IMR-90 (cell line): ENCODE measurements around the gene PRKCE. TPM values are rescaled to one million over a fixed set of nuclear protein-coding genes. Genes with fewer than 3 reads are reported as not detected.
A peak's percentile ranks its signal among the peaks of the same experiment; 100 is the strongest.

Experiments
- ATAC-seq: fragments of 200-7000 bp; cut with Tn5 transposase; 2 replicates; pipeline ENCODE4 v1.9.1; 2020; ENCODE audit warnings: low read depth, mild to moderate bottlenecking, moderate library complexity
- BruUV-seq: library from RNA; stranded (reverse); fragments of 400-500 nt; replicated peaks from 2 replicates; lab custom pipeline; 2021; lab: Mats Ljungman, UMichigan
- CTCF ChIA-PET: fragments of 300-600 bp; formaldehyde crosslinking; extraction: SDS; loops from one replicate; lab custom pipeline; 2021; ENCODE audit warnings: antibody characterized with exemption; lab: Yijun Ruan, JAX
- POLR2A ChIA-PET: fragments of 300-600 bp; sonication (Branson Sonifier 250); formaldehyde crosslinking; loops from one replicate; lab custom pipeline; 2022; ENCODE audit warnings: antibody characterized with exemption; ENCODE audit not compliant: unreplicated experiment; lab: Charles Lee
- DNase-seq: peaks from one replicate; pipeline ENCODE4 v3.0.0; 2013
- H2AFZ ChIP-seq: replicated peaks from 2 replicates; pipeline ENCODE3; 2013; ENCODE audit warnings: low read length, mild to moderate bottlenecking; ENCODE audit not compliant: poor library complexity
- H2AK5ac ChIP-seq: 2 replicates; pipeline ENCODE4 v1.6.1; 2013; ENCODE audit warnings: low read depth, low read length, inconsistent platforms
- H2AK9ac ChIP-seq: replicated peaks from 2 replicates; pipeline ENCODE3; 2013; ENCODE audit warnings: mild to moderate bottlenecking, low read depth, low read length, moderate library complexity; ENCODE audit not compliant: poor library complexity
- H2BK120ac ChIP-seq: 2 replicates; pipeline ENCODE4 v1.6.1; 2013; ENCODE audit warnings: low read depth, low read length, inconsistent platforms
- H2BK15ac ChIP-seq: 3 replicates; pipeline ENCODE4 v1.6.1; 2013; ENCODE audit warnings: low read depth, low read length, inconsistent platforms
- H2BK20ac ChIP-seq: 2 replicates; pipeline ENCODE4 v1.6.1; 2013; ENCODE audit warnings: low read depth, mild to moderate bottlenecking, inconsistent platforms, low read length, moderate library complexity
- H2BK5ac ChIP-seq: 2 replicates; pipeline ENCODE4 v1.6.1; 2013; ENCODE audit warnings: mild to moderate bottlenecking, low read depth, low read length, inconsistent platforms; ENCODE audit not compliant: poor library complexity, severe bottlenecking
- H3K14ac ChIP-seq: replicated peaks from 2 replicates; pipeline ENCODE4 v1.6.1; 2013; ENCODE audit warnings: low read depth, low read length, inconsistent platforms
- H3K18ac ChIP-seq: 2 replicates; pipeline ENCODE4 v1.6.1; 2013; ENCODE audit warnings: low read depth, low read length, control low read depth
- H3K23ac ChIP-seq: 2 replicates; pipeline ENCODE4 v1.6.1; 2013; ENCODE audit warnings: low read depth, low read length, inconsistent platforms
- H3K27ac ChIP-seq: 2 replicates; pipeline ENCODE4 v1.5.1; 2013; ENCODE audit warnings: mild to moderate bottlenecking, control low read depth, low read length; ENCODE audit not compliant: insufficient read depth
- H3K27me3 ChIP-seq: 2 replicates; pipeline ENCODE4 v1.6.1; 2013; ENCODE audit warnings: low read length; ENCODE audit not compliant: control insufficient read depth, insufficient read depth
- H3K36me3 ChIP-seq: 2 replicates; pipeline ENCODE4 v1.6.1; 2013; ENCODE audit warnings: low read length, mixed read lengths; ENCODE audit not compliant: control insufficient read depth, insufficient read depth
- H3K4ac ChIP-seq: 2 replicates; pipeline ENCODE4 v1.6.1; 2013; ENCODE audit warnings: low read depth, low read length, inconsistent platforms
- H3K4me1 ChIP-seq: 2 replicates; pipeline ENCODE4 v1.6.1; 2013; ENCODE audit warnings: low read length, mixed read lengths; ENCODE audit not compliant: control insufficient read depth, insufficient read depth
- H3K4me2 ChIP-seq: 2 replicates; pipeline ENCODE4 v1.6.1; 2013; ENCODE audit warnings: low read depth, mild to moderate bottlenecking, control low read depth, low read length, moderate library complexity
- H3K4me3 ChIP-seq: 2 replicates; pipeline ENCODE4 v1.5.1; 2013; ENCODE audit warnings: low read depth, mild to moderate bottlenecking, control low read depth, low read length, moderate library complexity; ENCODE audit not compliant: insufficient read depth
- H3K56ac ChIP-seq: 2 replicates; pipeline ENCODE4 v1.6.1; 2013; ENCODE audit warnings: low read length, inconsistent platforms; ENCODE audit not compliant: insufficient read depth; ENCODE audit errors: extremely low read depth
- H3K79me1 ChIP-seq, 2 experiments: 2 replicates each; pipeline ENCODE4 v1.6.1; 2013; ENCODE audit warnings: low read length in 2 of 2, inconsistent platforms in 1 of 2, low read depth in 1 of 2
- H3K9ac ChIP-seq: 2 replicates; pipeline ENCODE4 v1.6.1; 2013; ENCODE audit warnings: low read depth, low read length, control low read depth
- H3K9me1 ChIP-seq: 2 replicates; pipeline ENCODE4 v1.6.1; 2013; ENCODE audit warnings: low read length, inconsistent platforms; ENCODE audit not compliant: insufficient read depth
- H3K9me3 ChIP-seq: 2 replicates; pipeline ENCODE4 v1.6.1; 2013; ENCODE audit warnings: low read length; ENCODE audit not compliant: control insufficient read depth, insufficient read depth
- H4K20me1 ChIP-seq: 2 replicates; pipeline ENCODE4 v1.6.1; 2013; ENCODE audit warnings: low read length, inconsistent platforms; ENCODE audit not compliant: insufficient read depth
- H4K5ac ChIP-seq: 2 replicates; pipeline ENCODE4 v1.6.1; 2013; ENCODE audit warnings: mild to moderate bottlenecking, low read depth, low read length, control low read depth
- H4K8ac ChIP-seq, 2 experiments: 2 replicates each; pipeline ENCODE4 v1.6.1; 2013; ENCODE audit warnings: low read depth in 2 of 2, low read length in 2 of 2, control low read depth in 1 of 2, inconsistent platforms in 1 of 2
- H4K91ac ChIP-seq: 2 replicates; pipeline ENCODE4 v1.6.1; 2013; ENCODE audit warnings: low read depth, low read length, inconsistent platforms; ENCODE audit not compliant: insufficient read depth
- BHLHE40 ChIP-seq: fragments of 150-350 bp; IDR thresholded peaks from 2 replicates; pipeline ENCODE4 v1.6.1; 2016; ENCODE audit warnings: mild to moderate bottlenecking, low read depth, low read length
- CEBPB ChIP-seq: IDR thresholded peaks from 2 replicates; pipeline ENCODE4 v1.6.1; 2012; ENCODE audit warnings: low read depth, low read length, improper control_type of control experiment
- CHD1 ChIP-seq: IDR thresholded peaks from 2 replicates; pipeline ENCODE4 v1.6.1; 2012; ENCODE audit warnings: low read depth, low read length, improper control_type of control experiment
- CTCF ChIP-seq: conservative IDR thresholded peaks from 2 replicates; pipeline ENCODE4 v1.5.1; 2012; ENCODE audit warnings: mild to moderate bottlenecking, low read depth, low read length, improper control_type of control experiment
- ELK1 ChIP-seq: fragments of 150-350 bp; IDR thresholded peaks from 2 replicates; pipeline ENCODE4 v1.6.1; 2016; ENCODE audit warnings: low read depth, mild to moderate bottlenecking, low read length, moderate library complexity, borderline replicate concordance
- FOS ChIP-seq: fragments of 150-350 bp; IDR thresholded peaks from 2 replicates; pipeline ENCODE4 v1.6.1; 2016; ENCODE audit warnings: low read depth, low read length
- MAFK ChIP-seq: IDR thresholded peaks from 2 replicates; pipeline ENCODE4 v1.6.1; 2012; ENCODE audit warnings: low read depth, low read length, improper control_type of control experiment
- MAZ ChIP-seq: IDR thresholded peaks from 2 replicates; pipeline ENCODE4 v1.6.1; 2012; ENCODE audit warnings: low read depth, mild to moderate bottlenecking, low read length, improper control_type of control experiment, moderate library complexity, borderline replicate concordance
- MXI1 ChIP-seq: IDR thresholded peaks from 2 replicates; pipeline ENCODE4 v1.6.1; 2012; ENCODE audit warnings: low read depth, mild to moderate bottlenecking, low read length, moderate library complexity, borderline replicate concordance
- NFE2L2 ChIP-seq: fragments of 150-350 bp; IDR thresholded peaks from 2 replicates; pipeline ENCODE4 v1.6.1; 2016; ENCODE audit warnings: low read depth, mild to moderate bottlenecking, low read length
- POLR2A ChIP-seq: IDR thresholded peaks from 2 replicates; pipeline ENCODE4 v1.6.1; 2012; ENCODE audit warnings: mild to moderate bottlenecking, low read depth, low read length
- RAD21 ChIP-seq: IDR thresholded peaks from 2 replicates; pipeline ENCODE4 v1.6.1; 2012; ENCODE audit warnings: low read length, improper control_type of control experiment
- RCOR1 ChIP-seq: IDR thresholded peaks from 2 replicates; pipeline ENCODE4 v1.6.1; 2012; ENCODE audit warnings: mild to moderate bottlenecking, low read length, improper control_type of control experiment; ENCODE audit not compliant: insufficient replicate concordance
- RFX5 ChIP-seq: IDR thresholded peaks from 2 replicates; pipeline ENCODE4 v1.8.0; 2012; ENCODE audit warnings: low read depth, mild to moderate bottlenecking, low read length, moderate library complexity
- SMC3 ChIP-seq: fragments of 150-350 bp; IDR thresholded peaks from 2 replicates; pipeline ENCODE4 v1.6.1; 2016; ENCODE audit warnings: low read depth, mild to moderate bottlenecking, antibody characterized with exemption, low read length, moderate library complexity
- WGBS, 2 experiments: methylation state at CpG; one replicate each; pipeline versions ENCODE4 v1.1.5 to v1.1.7; 2013; ENCODE audit warnings: missing lambda C conversion rate in 2 of 2; ENCODE audit not compliant: insufficient read length in 1 of 2; ENCODE audit errors: extremely low coverage in 2 of 2; 5-methylcytosine and 5-hydroxymethylcytosine counted together
- dilution Hi-C: fragments of 300-500 bp; cut with HindIII; formaldehyde crosslinking; loops from one replicate; pipeline ENCODE4 v1.14.3; 2018; ENCODE audit warnings: low sequenced_read_pairs; ENCODE audit not compliant: unreplicated experiment
- in situ Hi-C: fragments of 300-500 bp; cut with MboI; formaldehyde crosslinking; loops from 3 replicates; pipeline ENCODE4 v1.14.3; 2019; ENCODE audit warnings: low sequenced_read_pairs, inconsistent platforms, mixed read lengths
- intact Hi-C: fragments of 100-400 bp; cut with micrococcal nuclease; formaldehyde crosslinking; loops from 2 replicates; pipeline ENCODE4 v1.10.0; 2022
- polyA plus RNA-seq, 3 experiments: library from polyadenylated mRNA; depleted of rRNA; stranded (reverse); fragments of >200 nt; gene quantifications; 2 replicates each; pipeline ENCODE4 v1.2.3, GENCODE V29; 2012; ENCODE audit warnings: low replicate concordance in 1 of 3
- total RNA-seq: library from RNA; depleted of rRNA; stranded (reverse); fragments of >200 nt; gene quantifications from 2 replicates; pipeline ENCODE4 v1.2.3, GENCODE V29; 2012
- TF ChIP-seq, protein P1 (sequence below): fragments of 150-350 bp; IDR thresholded peaks from 2 replicates; pipeline ENCODE4 v1.6.1; 2017; ENCODE audit warnings: mild to moderate bottlenecking, antibody characterized with exemption, low read length, low read depth

PRKCE gene
- total and polyA plus RNA-seq, 2 of the 4 experiments (the other 2 are of a cell fraction), result 8.1 to 32.4 TPM

- H2AK9ac ChIP-seq, result no peak overlapping the region
- H3K56ac ChIP-seq, result no peak overlapping the region
- H3K14ac ChIP-seq, result peak overlapping the region; percentile 16; the same call in 1 of the 2 replicates
- H2BK5ac ChIP-seq, result no peak overlapping the region
- H3K18ac ChIP-seq, result no peak overlapping the region
- H3K9me3 ChIP-seq, result no peaks in the 10 kb centered on the region; the same call in 1 of the 2 replicates
- no peak overlapping the region for H3K27ac ChIP-seq
- no peaks in the 10 kb centered on the region for H3K27me3 ChIP-seq
- CTCF ChIA-PET, result interaction anchor here (0.7 to 0.9 kb wide), 2 partner anchors 214 to 286 kb away, joined by 3 read pairs; no protein-coding TSS in a partner anchor
- H2AFZ ChIP-seq, result no peak overlapping the region
- intact Hi-C loops (no loop called here), in situ Hi-C loops (no loop called here), dilution Hi-C loops (no loop called here)
- peak overlapping the region; percentile 57; the same call in 1 of the 2 replicates for H3K4ac ChIP-seq
- peaks cover 51 to 65% of the 10 kb centered on the region in 2 experiments for H3K79me1 ChIP-seq
- no peak overlapping the region for H2BK15ac ChIP-seq
- H3K4me2 ChIP-seq, result no peak overlapping the region
- H3K23ac ChIP-seq, result no peak overlapping the region
- no peak overlapping the region for H4K8ac ChIP-seq
- H3K4me1 ChIP-seq, result peaks cover 14% of the 10 kb centered on the region
- DNase-seq, result no peak
- H3K4me3 ChIP-seq, result no peak overlapping the region
- WGBS, 2 experiments, result no CpG with 5 or more reads among the region's 4 CpGs
- H3K9ac ChIP-seq, result no peak overlapping the region
- TF ChIP-seq, protein P1, sequence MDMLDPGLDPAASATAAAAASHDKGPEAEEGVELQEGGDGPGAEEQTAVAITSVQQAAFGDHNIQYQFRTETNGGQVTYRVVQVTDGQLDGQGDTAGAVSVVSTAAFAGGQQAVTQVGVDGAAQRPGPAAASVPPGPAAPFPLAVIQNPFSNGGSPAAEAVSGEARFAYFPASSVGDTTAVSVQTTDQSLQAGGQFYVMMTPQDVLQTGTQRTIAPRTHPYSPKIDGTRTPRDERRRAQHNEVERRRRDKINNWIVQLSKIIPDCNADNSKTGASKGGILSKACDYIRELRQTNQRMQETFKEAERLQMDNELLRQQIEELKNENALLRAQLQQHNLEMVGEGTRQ, result no peak
- TF ChIP-seq RFX5 (no peak), RAD21 (no peak), CEBPB (no peak), ELK1 (no peak), MXI1 (no peak), MAFK (no peak), POLR2A (no peak), BHLHE40 (no peak), SMC3 (no peak), NFE2L2 (no peak), RCOR1 (no peak), FOS (no peak), MAZ (no peak), CTCF (no peak), CHD1 (no peak)
- BruUV-seq, result no TSS peak
- H2AK5ac ChIP-seq, result peak overlapping the region; percentile 46
- POLR2A ChIA-PET, result no interaction called here
- H2BK120ac ChIP-seq, result no peak overlapping the region; the same call in 1 of the 2 replicates
- H3K36me3 ChIP-seq, result no peaks in the 10 kb centered on the region
- H4K20me1 ChIP-seq, result no peaks in the 10 kb centered on the region
- H2BK20ac ChIP-seq, result no peak overlapping the region
- H3K9me1 ChIP-seq, result peaks cover 14% of the 10 kb centered on the region
- H4K5ac ChIP-seq, result no peak overlapping the region
- no peak overlapping the region for H4K91ac ChIP-seq
- no peak for ATAC-seq
Measured at GRCh38 chr2:46079985-46080560, 428.6 kb downstream of the PRKCE start.
